ENCODE results near the gene LBR. TPM values are rescaled to one million over a fixed set of nuclear protein-coding genes. Genes with fewer than 3 reads are reported as not detected.
A peak's percentile ranks its signal among the peaks of the same experiment; 100 is the strongest.

Gene LBR
- 10 to 100 TPM in 4 of 9 donors, 1 to 10 TPM in 5; 6.8 to 37.8 (median 9.7) TPM for total RNA-seq
- polyA plus RNA-seq = 1 to 10 TPM; 4.3 to 7.5 TPM
- long read RNA-seq, donor 1, transcript LBR-201 (14 exons, 3,745 nt) = major isoform, 17 of 20 reads
- long read RNA-seq, donor 1, partial matches to known transcripts = 2 of 20 reads
- long read RNA-seq, donor 1, other reads (novel, unspliced or antisense) = 1 of 20 reads
- long read RNA-seq, donor 2, transcript LBR-201 (14 exons, 3,745 nt) = major isoform, 23 of 29 reads
- long read RNA-seq, donor 2, partial matches to known transcripts = 4 of 29 reads
- long read RNA-seq, donor 2, other reads (novel, unspliced or antisense) = 1 of 29 reads
- long read RNA-seq, donor 3, transcript LBR-201 (14 exons, 3,745 nt) = major isoform, 30 of 31 reads
- long read RNA-seq, donor 3, partial matches to known transcripts = 1 of 31 reads
- long read RNA-seq, donor 3, other reads (novel, unspliced or antisense) = 0 of 31 reads

DNA sequence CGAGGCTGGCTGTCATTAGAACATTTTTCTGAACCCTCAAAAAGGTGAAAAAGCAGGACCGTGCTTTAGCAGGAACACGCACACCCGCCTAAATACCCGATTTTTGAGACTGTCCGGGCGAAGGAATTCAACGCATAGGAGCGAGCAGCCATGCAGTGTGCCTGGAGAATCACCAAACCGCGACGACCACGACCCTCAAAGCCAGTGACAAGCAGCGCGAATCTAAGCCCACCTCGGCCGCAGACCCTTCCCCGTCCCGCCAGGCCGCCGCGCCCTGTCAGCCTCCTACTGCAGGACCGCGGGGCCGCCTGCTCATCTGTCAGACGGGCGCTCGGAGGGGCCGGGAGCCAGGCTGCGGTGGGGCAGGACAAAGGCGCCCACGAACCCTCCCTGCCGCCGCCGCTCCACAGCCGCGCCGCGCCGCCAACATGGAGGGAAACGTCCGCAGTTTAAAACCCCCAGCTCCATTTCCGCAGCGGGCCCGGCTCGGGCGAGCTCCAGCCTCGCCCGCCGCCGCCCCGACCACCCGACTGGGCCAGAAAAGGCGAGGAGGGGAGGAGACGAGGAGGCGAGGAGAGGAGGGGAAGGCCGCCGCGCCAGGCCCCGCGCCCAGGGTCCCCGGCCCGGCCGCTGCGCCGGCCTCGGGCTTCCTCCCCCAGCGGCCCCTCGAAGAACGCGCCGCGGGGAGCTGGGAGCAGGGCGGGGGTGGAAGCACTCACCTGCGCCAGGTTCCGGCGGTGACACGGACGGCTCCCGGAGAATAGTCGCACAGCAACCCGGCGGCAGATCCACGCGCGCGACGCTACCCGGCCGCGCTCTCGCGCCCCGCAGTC is at the start of gene LBR:
TSS of gene LBR (minus strand) at position 804 of the 833 bp plus-strand sequence. CDS start 3,963 bp downstream, outside the sequence.
- H3K36me3 ChIP-seq = peaks cover 0 to 8% (median 0%) of the 10 kb centered on the region in 9 donors
- H3K27ac ChIP-seq = peak within 1 kb of the TSS; percentile 72 to 97 (median 90)
- ATAC-seq (peak in 2 of 4 donors; percentile 25 to 45), DNase-seq (peak in 3 of 5 donors; percentile 53 to 80 (median 54))
- H3K9me3 ChIP-seq = peaks cover 0 to 7% (median 0%) of the 10 kb centered on the region in 12 donors
- no peaks in the 10 kb centered on the region for H3K27me3 ChIP-seq
- TF ChIP-seq, protein P1, sequence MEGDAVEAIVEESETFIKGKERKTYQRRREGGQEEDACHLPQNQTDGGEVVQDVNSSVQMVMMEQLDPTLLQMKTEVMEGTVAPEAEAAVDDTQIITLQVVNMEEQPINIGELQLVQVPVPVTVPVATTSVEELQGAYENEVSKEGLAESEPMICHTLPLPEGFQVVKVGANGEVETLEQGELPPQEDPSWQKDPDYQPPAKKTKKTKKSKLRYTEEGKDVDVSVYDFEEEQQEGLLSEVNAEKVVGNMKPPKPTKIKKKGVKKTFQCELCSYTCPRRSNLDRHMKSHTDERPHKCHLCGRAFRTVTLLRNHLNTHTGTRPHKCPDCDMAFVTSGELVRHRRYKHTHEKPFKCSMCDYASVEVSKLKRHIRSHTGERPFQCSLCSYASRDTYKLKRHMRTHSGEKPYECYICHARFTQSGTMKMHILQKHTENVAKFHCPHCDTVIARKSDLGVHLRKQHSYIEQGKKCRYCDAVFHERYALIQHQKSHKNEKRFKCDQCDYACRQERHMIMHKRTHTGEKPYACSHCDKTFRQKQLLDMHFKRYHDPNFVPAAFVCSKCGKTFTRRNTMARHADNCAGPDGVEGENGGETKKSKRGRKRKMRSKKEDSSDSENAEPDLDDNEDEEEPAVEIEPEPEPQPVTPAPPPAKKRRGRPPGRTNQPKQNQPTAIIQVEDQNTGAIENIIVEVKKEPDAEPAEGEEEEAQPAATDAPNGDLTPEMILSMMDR (IDR thresholded peaks at IDR 0.05) = peak in 1 of 12 donors; percentile 11
- TF ChIP-seq POLR2A (IDR thresholded peaks at IDR 0.05) = no peak
- peaks cover 0 to 55% (median 20%) of the 10 kb centered on the region in 12 donors for H3K4me1 ChIP-seq
- intact Hi-C loops (cut with DNase I) = no loop called here
- peak within 1 kb of the TSS; percentile 61 to 99 (median 86) for H3K4me3 ChIP-seq
- WGBS, 4 donors = 0 to 1% (median 1%) methylated on average over 23 to 94 of the region's 94 CpGs

DNA sequence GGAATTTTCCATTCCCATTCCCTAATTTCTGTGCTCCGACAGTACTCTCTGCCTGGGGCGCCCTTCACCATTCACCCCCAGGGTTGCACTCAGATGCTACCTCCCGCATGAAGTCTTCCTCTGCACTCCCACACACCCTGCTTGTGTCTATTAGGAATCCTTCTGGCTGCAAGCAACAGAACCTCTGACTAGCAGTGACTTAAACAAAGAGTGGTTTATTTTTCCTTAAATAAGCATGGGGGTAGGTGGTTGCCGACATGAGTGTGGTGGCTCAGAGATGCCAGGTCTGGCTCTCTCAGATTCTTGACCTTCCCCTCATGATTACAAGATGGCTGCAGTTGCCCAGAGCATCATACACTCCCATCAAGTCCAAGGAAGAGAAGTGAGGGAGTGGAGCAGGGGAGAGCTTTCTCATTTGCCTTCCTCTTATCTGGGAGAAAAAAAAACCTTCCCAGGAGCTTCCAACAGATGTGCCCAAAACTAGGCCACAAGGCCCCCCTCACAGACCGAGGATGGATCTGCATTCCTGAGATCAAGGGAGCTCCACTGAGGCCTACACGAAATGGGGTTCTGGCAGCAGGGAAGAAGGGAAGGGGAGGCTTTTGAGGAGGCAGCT is 49.6 kb upstream of the LBR start:
- H3K27ac ChIP-seq = peak overlapping the region in 1 of 12 donors; percentile 9
- no peaks in the 10 kb centered on the region for H3K9me3 ChIP-seq
- H3K27me3 ChIP-seq = no peaks in the 10 kb centered on the region
- DNase-seq (no peak), ATAC-seq (no peak)
- intact Hi-C loops (cut with DNase I) = loop anchor here in 8 of 10 donors (2.0 to 10.0 kb wide), 9 partner anchors 75 to 499 kb away; partner anchors contain the start of gene ENAH (in 3 of the 8)
- TF ChIP-seq POLR2A (IDR thresholded peaks at IDR 0.05) = no peak
- TF ChIP-seq, protein P1 (IDR thresholded peaks at IDR 0.05) = no peak
- 89 to 92% (median 90%) methylated on average over 6 of the region's 6 CpGs for WGBS, 4 donors
- peaks cover 0 to 11% (median 5%) of the 10 kb centered on the region in 12 donors for H3K4me1 ChIP-seq
- no peak overlapping the region for H3K4me3 ChIP-seq
- H3K36me3 ChIP-seq = no peaks in the 10 kb centered on the region

DNA sequence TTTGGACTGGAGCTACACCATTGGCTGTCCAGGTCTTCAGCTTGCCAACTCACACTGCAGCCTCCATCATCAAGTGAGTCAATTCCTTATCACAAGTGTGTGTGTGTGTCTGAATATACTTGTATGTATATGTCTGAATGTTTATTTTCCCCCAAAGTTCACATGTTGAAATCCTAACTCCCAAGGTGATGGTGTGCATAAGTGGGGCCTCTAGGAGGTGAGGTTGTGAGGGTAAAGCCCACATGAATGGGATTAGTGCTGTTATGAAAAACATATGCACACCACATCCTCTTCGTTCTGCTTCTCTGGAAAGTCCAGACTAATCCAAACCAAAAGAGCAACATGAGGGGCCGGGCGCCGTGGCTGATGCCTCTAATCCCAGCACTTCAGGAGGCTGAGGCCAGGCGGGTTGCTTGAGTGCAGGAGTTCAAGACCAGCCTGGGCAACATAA is 48.7 kb upstream of the LBR start:
- no peak overlapping the region for H3K4me3 ChIP-seq
- WGBS, 4 donors = 76 to 87% (median 77%) methylated on average over 5 of the region's 5 CpGs
- H3K36me3 ChIP-seq = no peaks in the 10 kb centered on the region
- ATAC-seq = no peak
- intact Hi-C loops (cut with DNase I) = loop anchor here in 8 of 10 donors (2.0 to 10.0 kb wide), 9 partner anchors 76 to 500 kb away; partner anchors contain the start of gene ENAH (in 3 of the 8)
- no peaks in the 10 kb centered on the region for H3K9me3 ChIP-seq
- no peak overlapping the region for H3K27ac ChIP-seq
- TF ChIP-seq POLR2A (IDR thresholded peaks at IDR 0.05) = no peak
- TF ChIP-seq, protein P1 (IDR thresholded peaks at IDR 0.05) = no peak
- H3K27me3 ChIP-seq = no peaks in the 10 kb centered on the region
- peaks cover 0 to 11% (median 5%) of the 10 kb centered on the region in 12 donors for H3K4me1 ChIP-seq
- DNase-seq = no peak

Measured in heart left ventricle (tissue), 16 donors.